ENCODE data around the gene SLC38A9.

SLC38A9 gene

DNA sequence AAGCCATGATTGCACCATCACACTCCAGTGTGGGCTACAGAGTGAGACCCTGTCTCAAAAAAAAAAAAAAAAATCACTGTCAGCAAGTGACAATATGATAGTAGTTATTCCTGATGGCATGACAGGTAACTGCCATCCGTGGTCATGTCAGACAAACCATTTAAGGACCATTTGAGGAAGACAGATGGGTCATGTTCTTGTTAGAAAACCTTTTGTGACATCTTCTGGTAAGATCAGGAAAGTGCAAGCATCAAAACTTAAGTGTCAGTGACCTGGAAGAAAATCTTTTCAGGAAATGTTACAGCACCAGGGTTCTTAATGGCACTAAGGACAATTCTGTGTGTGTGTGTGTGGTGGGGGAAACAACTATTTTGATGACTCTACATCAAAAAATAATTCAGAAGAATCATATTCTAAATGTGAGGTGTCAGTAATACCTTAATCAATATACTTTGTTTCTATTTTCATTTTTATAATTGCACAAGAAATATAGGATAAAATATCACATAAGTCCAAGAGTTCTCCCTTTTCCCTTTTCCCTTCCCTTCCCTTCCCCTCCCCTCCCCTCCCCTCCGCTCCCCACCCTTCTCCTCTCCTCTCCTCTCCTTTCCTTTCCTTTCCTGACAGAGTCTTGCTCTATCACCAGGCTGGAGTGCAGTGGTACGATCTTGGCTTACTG, 17.8 kb downstream of the SLC38A9 start:
- no peak overlapping the region for H3K4me3 ChIP-seq (ENCODE audit: insufficient read length, low read depth)
- DNase-seq (ENCODE audit: low read depth, low spot score) = no peak

DNA sequence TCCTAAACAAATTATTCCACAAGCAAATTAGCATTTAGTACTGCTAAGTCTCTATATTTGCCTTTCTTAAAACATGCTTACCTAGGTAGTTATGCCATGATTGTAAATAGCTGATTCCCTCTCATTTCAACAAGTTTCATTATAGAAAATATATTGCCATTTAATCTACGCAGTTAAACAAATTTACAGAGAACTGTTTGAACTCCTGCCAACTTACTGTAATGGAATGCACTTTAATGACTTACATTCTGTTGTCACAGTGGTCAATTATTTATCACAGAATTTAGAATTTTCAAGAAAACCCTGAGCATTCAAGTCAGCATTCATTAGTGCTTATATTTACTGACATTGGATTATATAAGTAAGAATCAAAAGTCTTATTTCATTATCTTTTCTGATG, 19.6 kb downstream of the SLC38A9 start:
- TF ChIP-seq SUZ12 (IDR thresholded peaks at IDR 0.05; ENCODE audit: extremely low read depth, insufficient read depth, insufficient read length) = no peak
- no peak for TF ChIP-seq ZNF274 (IDR thresholded peaks at IDR 0.05; ENCODE audit: low read depth, low read length)
- TF ChIP-seq YY1 (IDR thresholded peaks at IDR 0.05; ENCODE audit: insufficient read depth, insufficient read length) = no peak
- DNase-seq (ENCODE audit: low read depth, low spot score) = no peak
- H3K4me3 ChIP-seq (ENCODE audit: insufficient read length, low read depth) = no peak overlapping the region
- H3K9ac ChIP-seq (ENCODE audit: insufficient read length, low read depth) = no peak overlapping the region
- peaks cover 6% of the 10 kb centered on the region for H3K9me3 ChIP-seq (ENCODE audit: insufficient read depth, low read length)
- H3K4me1 ChIP-seq (ENCODE audit: insufficient read depth, insufficient read length) = no peaks in the 10 kb centered on the region
- H3K27me3 ChIP-seq (ENCODE audit: insufficient read depth, insufficient read length) = no peaks in the 10 kb centered on the region
- H3K36me3 ChIP-seq (ENCODE audit: insufficient read depth, insufficient read length, low read length) = peaks cover 3% of the 10 kb centered on the region

More for the DNA sequence above, 17.8 kb downstream of the SLC38A9 start:
- Histone ChIP-seq H3K9ac (ENCODE audit: insufficient read length, low read depth) (no peak overlapping the region), H3K4me1 (ENCODE audit: insufficient read depth, insufficient read length) (no peaks in the 10 kb centered on the region), H3K9me3 (ENCODE audit: insufficient read depth, low read length) (peaks cover 11% of the 10 kb centered on the region), H3K27me3 (ENCODE audit: insufficient read depth, insufficient read length) (no peaks in the 10 kb centered on the region), H3K36me3 (ENCODE audit: insufficient read depth, insufficient read length, low read length) (peaks cover 5% of the 10 kb centered on the region)
- TF ChIP-seq YY1 (IDR thresholded peaks at IDR 0.05; ENCODE audit: insufficient read depth, insufficient read length) = no peak
- TF ChIP-seq SUZ12 (IDR thresholded peaks at IDR 0.05; ENCODE audit: extremely low read depth, insufficient read depth, insufficient read length) = no peak
- TF ChIP-seq ZNF274 (IDR thresholded peaks at IDR 0.05; ENCODE audit: low read depth, low read length) = no peak

DNA sequence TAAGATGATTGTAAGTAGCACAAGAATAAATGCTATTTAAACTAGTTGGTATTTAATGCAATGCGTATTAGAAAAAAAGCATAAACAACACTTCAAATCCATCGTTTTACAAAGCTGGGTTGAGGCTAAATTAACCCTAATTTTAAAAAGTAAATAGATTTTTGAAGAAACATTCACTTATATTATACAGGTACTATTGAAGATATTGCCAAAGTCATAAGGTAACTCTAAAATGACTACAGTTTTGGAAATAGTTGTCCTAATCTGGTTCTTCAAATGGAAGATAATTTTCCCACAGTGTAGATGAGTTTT, 20.1 kb downstream of the SLC38A9 start:
- TF ChIP-seq ZNF274 (IDR thresholded peaks at IDR 0.05; ENCODE audit: low read depth, low read length) (no peak), SUZ12 (IDR thresholded peaks at IDR 0.05; ENCODE audit: extremely low read depth, insufficient read depth, insufficient read length) (no peak)
- Histone ChIP-seq H3K36me3 (ENCODE audit: insufficient read depth, insufficient read length, low read length) (no peaks in the 10 kb centered on the region), H3K4me3 (ENCODE audit: insufficient read length, low read depth) (no peak overlapping the region), H3K9me3 (ENCODE audit: insufficient read depth, low read length) (peaks cover 2% of the 10 kb centered on the region; the same call in 1 of the 2 replicates), H3K27me3 (ENCODE audit: insufficient read depth, insufficient read length) (no peaks in the 10 kb centered on the region), H3K9ac (ENCODE audit: insufficient read length, low read depth) (no peak overlapping the region), H3K4me1 (ENCODE audit: insufficient read depth, insufficient read length) (no peaks in the 10 kb centered on the region)
- DNase-seq (ENCODE audit: low read depth, low spot score) = no peak

DNA sequence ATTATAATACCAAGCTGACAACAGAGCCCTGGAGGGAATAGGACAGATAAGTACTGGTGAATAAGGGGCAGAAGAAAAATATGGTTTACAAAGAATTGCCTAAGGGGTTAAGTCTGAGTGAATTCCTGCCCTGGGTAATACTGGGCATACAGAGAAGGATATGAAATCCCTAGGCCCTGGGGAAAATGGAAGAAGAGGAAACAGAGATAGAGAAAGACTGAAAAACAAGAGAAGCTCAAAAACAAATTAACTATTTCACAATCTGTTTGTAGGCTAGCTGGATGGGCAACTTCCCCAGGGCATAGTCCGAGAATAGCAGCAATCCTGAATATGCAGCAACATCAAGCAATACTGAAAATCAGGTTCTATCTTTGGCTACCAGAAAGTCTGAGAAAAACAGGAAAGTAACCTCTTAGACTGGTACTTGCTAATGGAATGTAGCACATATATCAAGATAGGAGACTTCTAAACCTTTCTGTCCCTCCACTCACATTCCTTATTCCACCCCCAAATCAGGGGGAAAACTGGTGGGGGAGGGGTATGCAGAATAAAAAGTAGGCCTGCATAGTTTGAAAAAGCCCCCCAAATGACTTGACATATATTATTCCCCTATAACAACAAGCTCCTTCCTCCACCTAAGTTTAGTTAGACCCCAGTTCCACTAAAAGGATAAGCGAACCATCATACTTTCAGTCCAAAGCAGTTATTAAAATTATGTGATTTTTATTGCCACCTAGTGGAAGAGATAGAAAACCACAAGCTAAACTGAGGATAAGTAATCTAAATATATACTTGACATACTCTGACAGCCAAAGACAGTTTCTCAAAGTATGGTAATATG, 20.6 kb downstream of the SLC38A9 start:
- TF ChIP-seq ZNF274 (IDR thresholded peaks at IDR 0.05; ENCODE audit: low read depth, low read length) (no peak), YY1 (IDR thresholded peaks at IDR 0.05; ENCODE audit: insufficient read depth, insufficient read length) (no peak), SUZ12 (IDR thresholded peaks at IDR 0.05; ENCODE audit: extremely low read depth, insufficient read depth, insufficient read length) (no peak)
- H3K9ac ChIP-seq (ENCODE audit: insufficient read length, low read depth) = no peak overlapping the region
- no peaks in the 10 kb centered on the region for H3K9me3 ChIP-seq (ENCODE audit: insufficient read depth, low read length)
- H3K4me3 ChIP-seq (ENCODE audit: insufficient read length, low read depth) = no peak overlapping the region
- no peak for DNase-seq (ENCODE audit: low read depth, low spot score)
- H3K36me3 ChIP-seq (ENCODE audit: insufficient read depth, insufficient read length, low read length) = no peaks in the 10 kb centered on the region
- no peaks in the 10 kb centered on the region for H3K4me1 ChIP-seq (ENCODE audit: insufficient read depth, insufficient read length)
- no peaks in the 10 kb centered on the region for H3K27me3 ChIP-seq (ENCODE audit: insufficient read depth, insufficient read length)

DNA sequence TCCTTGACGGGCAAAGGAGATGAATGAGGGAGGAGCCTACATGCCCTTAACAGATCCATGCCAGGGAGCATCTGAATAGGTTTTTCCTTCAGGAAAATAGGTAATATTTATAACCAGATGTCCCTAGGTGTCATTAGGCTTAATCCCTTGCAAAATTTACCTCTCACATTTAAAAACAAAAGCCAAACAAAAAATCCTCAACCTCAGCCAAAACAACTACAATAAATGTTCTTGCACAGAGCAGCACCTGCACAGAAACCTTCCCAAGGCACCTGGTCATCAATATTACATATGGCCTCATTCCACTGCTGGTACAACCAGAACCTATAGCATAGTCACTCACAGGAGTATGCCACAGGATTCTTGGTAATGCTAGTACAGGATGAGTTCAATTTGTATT, 30.1 kb downstream of the SLC38A9 start:
- TF ChIP-seq SUZ12 (IDR thresholded peaks at IDR 0.05; ENCODE audit: extremely low read depth, insufficient read depth, insufficient read length) (no peak), YY1 (IDR thresholded peaks at IDR 0.05; ENCODE audit: insufficient read depth, insufficient read length) (no peak), ZNF274 (IDR thresholded peaks at IDR 0.05; ENCODE audit: low read depth, low read length) (no peak)
- no peak overlapping the region for H3K9ac ChIP-seq (ENCODE audit: insufficient read length, low read depth)
- H3K36me3 ChIP-seq (ENCODE audit: insufficient read depth, insufficient read length, low read length) = no peaks in the 10 kb centered on the region

DNA sequence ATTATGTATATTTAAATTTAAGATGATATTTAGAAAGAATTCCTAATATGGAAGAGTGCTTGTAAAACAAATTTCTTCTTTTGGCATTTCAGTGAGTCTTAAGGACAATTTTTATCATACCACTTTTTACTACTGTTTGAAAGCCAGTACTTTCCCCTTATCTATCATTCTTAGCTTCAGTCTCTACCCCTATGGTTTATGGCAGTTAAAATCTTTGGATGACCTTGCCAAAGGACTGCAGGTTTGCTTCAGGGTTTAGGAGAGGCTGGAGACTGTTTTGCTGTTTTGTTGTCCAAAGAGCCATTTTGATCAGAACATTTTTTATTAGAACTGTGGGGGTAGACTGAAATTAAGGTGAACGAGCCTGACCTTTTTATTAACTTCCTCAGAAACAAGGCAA, 30.8 kb downstream of the SLC38A9 start:
- TF ChIP-seq SUZ12 (IDR thresholded peaks at IDR 0.05; ENCODE audit: extremely low read depth, insufficient read depth, insufficient read length) = no peak
- no peak for TF ChIP-seq YY1 (IDR thresholded peaks at IDR 0.05; ENCODE audit: insufficient read depth, insufficient read length)
- no peak for TF ChIP-seq ZNF274 (IDR thresholded peaks at IDR 0.05; ENCODE audit: low read depth, low read length)
- Histone ChIP-seq H3K9me3 (ENCODE audit: insufficient read depth, low read length) (no peaks in the 10 kb centered on the region), H3K4me3 (ENCODE audit: insufficient read length, low read depth) (no peak overlapping the region), H3K9ac (ENCODE audit: insufficient read length, low read depth) (no peak overlapping the region), H3K36me3 (ENCODE audit: insufficient read depth, insufficient read length, low read length) (no peaks in the 10 kb centered on the region), H3K27me3 (ENCODE audit: insufficient read depth, insufficient read length) (no peaks in the 10 kb centered on the region), H3K4me1 (ENCODE audit: insufficient read depth, insufficient read length) (no peaks in the 10 kb centered on the region)
- no peak for DNase-seq (ENCODE audit: low read depth, low spot score)

More for the DNA sequence above, 30.1 kb downstream of the SLC38A9 start:
- no peak for DNase-seq (ENCODE audit: low read depth, low spot score)
- Histone ChIP-seq H3K9me3 (ENCODE audit: insufficient read depth, low read length) (no peaks in the 10 kb centered on the region), H3K4me3 (ENCODE audit: insufficient read length, low read depth) (no peak overlapping the region), H3K27me3 (ENCODE audit: insufficient read depth, insufficient read length) (no peaks in the 10 kb centered on the region), H3K4me1 (ENCODE audit: insufficient read depth, insufficient read length) (no peaks in the 10 kb centered on the region)

DNA sequence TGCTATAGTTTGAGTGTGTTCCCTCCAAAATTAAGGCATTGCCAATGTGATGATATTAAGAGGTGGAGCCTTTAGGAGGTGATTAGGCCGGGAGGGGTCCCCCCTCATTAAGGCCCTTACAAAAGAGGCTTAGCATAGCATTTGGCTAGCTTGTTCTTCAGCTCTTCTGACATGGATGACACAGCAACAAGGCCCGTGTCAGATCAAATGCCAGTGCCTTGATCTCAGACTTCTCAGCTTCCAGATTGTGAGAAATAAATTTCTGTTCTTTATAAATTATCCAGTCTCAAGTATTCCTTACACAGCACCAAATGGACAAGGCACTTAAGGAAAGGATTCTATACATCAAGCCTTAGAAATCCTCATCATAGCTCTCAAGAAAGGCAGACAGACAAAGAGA, 31.8 kb downstream of the SLC38A9 start:
- H3K36me3 ChIP-seq (ENCODE audit: insufficient read depth, insufficient read length, low read length) = no peaks in the 10 kb centered on the region
- no peak overlapping the region for H3K4me3 ChIP-seq (ENCODE audit: insufficient read length, low read depth)
- TF ChIP-seq ZNF274 (IDR thresholded peaks at IDR 0.05; ENCODE audit: low read depth, low read length) (no peak), YY1 (IDR thresholded peaks at IDR 0.05; ENCODE audit: insufficient read depth, insufficient read length) (no peak), SUZ12 (IDR thresholded peaks at IDR 0.05; ENCODE audit: extremely low read depth, insufficient read depth, insufficient read length) (no peak)

More for the DNA sequence above, 31.8 kb downstream of the SLC38A9 start:
- no peak for DNase-seq (ENCODE audit: low read depth, low spot score)
- no peaks in the 10 kb centered on the region for H3K9me3 ChIP-seq (ENCODE audit: insufficient read depth, low read length)
- H3K9ac ChIP-seq (ENCODE audit: insufficient read length, low read depth) = no peak overlapping the region
- H3K27me3 ChIP-seq (ENCODE audit: insufficient read depth, insufficient read length) = no peaks in the 10 kb centered on the region
- H3K4me1 ChIP-seq (ENCODE audit: insufficient read depth, insufficient read length) = no peaks in the 10 kb centered on the region

Measured in NT2/D1 (cell line).